Heart left ventricle (tissue), 16 donors: ENCODE data around the gene SCAF1. TPM values are rescaled to one million over a fixed set of nuclear protein-coding genes. Genes with fewer than 3 reads are reported as not detected.

Experiments
- ATAC-seq, 4 donors: fragments of 200-7000 bp; cut with Tn5 transposase; one replicate each; pipeline ENCODE4 v1.9.1; 2020 to 2022; ENCODE audit warnings: moderate library complexity in 4 of 4, mild to moderate bottlenecking in 3 of 4, moderate number of reproducible peaks in 1 of 4
- DNase-seq, 5 donors: peaks; one replicate each; pipeline ENCODE4 v3.0.0-alpha.2; 2020
- H3K27ac ChIP-seq, 12 donors: fragments of 200-600 bp; sonication (generic) in 4 of 12; one replicate each; pipeline versions ENCODE4 v1.5.0 to v1.8.0; 2016 to 2022; ENCODE audit warnings: mild to moderate bottlenecking in 2 of 12
- H3K27me3 ChIP-seq, 9 donors: fragments of 200-600 bp; sonication (generic) in 2 of 9; one replicate each; pipeline versions ENCODE4 v1.5.1 to v1.8.0; 2016 to 2022; ENCODE audit warnings: mild to moderate bottlenecking in 3 of 9
- H3K36me3 ChIP-seq, 9 donors: fragments of 200-600 bp; sonication (generic) in 2 of 9; one replicate each; pipeline versions ENCODE4 v1.5.0 to v1.8.0; 2018 to 2022; ENCODE audit warnings: mild to moderate bottlenecking in 2 of 9
- H3K4me1 ChIP-seq, 12 donors: fragments of 200-600 bp; sonication (generic) in 4 of 12; one replicate each; pipeline versions ENCODE4 v1.5.0 to v1.8.0; 2016 to 2022; ENCODE audit warnings: mild to moderate bottlenecking in 3 of 12
- H3K4me3 ChIP-seq, 12 donors: fragments of 200-600 bp; sonication (generic) in 4 of 12; one replicate each; pipeline versions ENCODE4 v1.5.0 to v1.8.0; 2017 to 2022; ENCODE audit warnings: mild to moderate bottlenecking in 9 of 12, moderate library complexity in 4 of 12
- H3K9me3 ChIP-seq, 12 donors: fragments of 200-600 bp; sonication (generic) in 4 of 12; one replicate each; pipeline versions ENCODE4 v1.5.0 to v1.8.0; 2016 to 2022; ENCODE audit warnings: mild to moderate bottlenecking in 1 of 12
- POLR2A ChIP-seq, 2 donors: fragments of 450-650 bp; IDR thresholded peaks; one replicate each; pipeline ENCODE4 v1.6.1; 2017; ENCODE audit warnings: antibody characterized with exemption in 2 of 2, mild to moderate bottlenecking in 2 of 2, moderate library complexity in 2 of 2
- WGBS, 4 donors: extraction: QIAGEN DNeasy Blood & Tissue Kit in 2 of 4; methylation state at CpG; one replicate each; pipeline versions ENCODE4 v1.1.5 to v1.1.7; 2013 to 2018; 5-methylcytosine and 5-hydroxymethylcytosine counted together
- intact Hi-C, 10 donors: fragments of 100-400 bp; cut with DNase I; formaldehyde crosslinking; loops; one replicate each; pipeline versions ENCODE4 v1.11.1 to v1.14.2; 2022
- polyA plus RNA-seq, 2 donors: library from polyadenylated mRNA; stranded (reverse); fragments of 200-250 nt; gene quantifications; one replicate each; pipeline ENCODE4 v1.2.3, GENCODE V29; 2013
- total RNA-seq, 9 donors: library from RNA; depleted of rRNA in 2 of 9; stranded (reverse); fragments of >200 nt in 2 of 9; fragmentation: NEBNext Ultra II Directional in 3 of 9; extraction: Animal tissue kit (Norgen Biotek cat#: 25700) in 3 of 9; gene quantifications; one replicate each; pipeline versions ENCODE4 v1.1.0 to v1.2.4, GENCODE V29; 2016 to 2023
- TF ChIP-seq, protein P1 (sequence below), 12 donors: fragments of 200-600 bp; sonication (generic) in 4 of 12; IDR thresholded peaks; one replicate each; pipeline versions ENCODE4 v1.5.0 to v1.8.0; 2018 to 2022; ENCODE audit warnings: antibody characterized with exemption in 12 of 12, mild to moderate bottlenecking in 5 of 12
- donor health status: ischemic (EF 13 %, LVEDD 7.1; RV severe dilation, severe dysfunction).
- donor health status: healthy with polysubstance abuse.
- donor health status: DM: no; HTN: yes; CAD: no.
- donor health status: DM: no; HTN: no; CAD: no.
- donor health status: ischemic (EF 25% LVEDD 6.9; RV normal size, moderate dysfunction).
- donor health status: ischemic (EF 25% LVEDD 5.7; RV mildly dilated, moderate dysfunction).
- donor health status: healthy.
- donor health status: DM: yes; HTN: yes; CAD: no.
- donor health status: ischemic (EF 35%, LVEDD 5.7; RV mildly dilated, moderate dysfunction).
- donor health status: nonischemic (EF 11% LVEDD 7.7; RV severe dilation, severe dysfunction).
- donor health status: DM: yes; HTN: yes; CAD: no.
- donor health status: PGD.
- donor health status: ischemic (EF 29% LVEDD 5.4; RV normal size, mild dysfunction).
- donor health status: nonischemic (EF 23%, LVEDD 6.1; RV moderate dilation, normal function).

Gene SCAF1
- total and polyA plus RNA-seq, 11 donors, result 24.5 to 52.8 (median 44.0) TPM

DNA sequence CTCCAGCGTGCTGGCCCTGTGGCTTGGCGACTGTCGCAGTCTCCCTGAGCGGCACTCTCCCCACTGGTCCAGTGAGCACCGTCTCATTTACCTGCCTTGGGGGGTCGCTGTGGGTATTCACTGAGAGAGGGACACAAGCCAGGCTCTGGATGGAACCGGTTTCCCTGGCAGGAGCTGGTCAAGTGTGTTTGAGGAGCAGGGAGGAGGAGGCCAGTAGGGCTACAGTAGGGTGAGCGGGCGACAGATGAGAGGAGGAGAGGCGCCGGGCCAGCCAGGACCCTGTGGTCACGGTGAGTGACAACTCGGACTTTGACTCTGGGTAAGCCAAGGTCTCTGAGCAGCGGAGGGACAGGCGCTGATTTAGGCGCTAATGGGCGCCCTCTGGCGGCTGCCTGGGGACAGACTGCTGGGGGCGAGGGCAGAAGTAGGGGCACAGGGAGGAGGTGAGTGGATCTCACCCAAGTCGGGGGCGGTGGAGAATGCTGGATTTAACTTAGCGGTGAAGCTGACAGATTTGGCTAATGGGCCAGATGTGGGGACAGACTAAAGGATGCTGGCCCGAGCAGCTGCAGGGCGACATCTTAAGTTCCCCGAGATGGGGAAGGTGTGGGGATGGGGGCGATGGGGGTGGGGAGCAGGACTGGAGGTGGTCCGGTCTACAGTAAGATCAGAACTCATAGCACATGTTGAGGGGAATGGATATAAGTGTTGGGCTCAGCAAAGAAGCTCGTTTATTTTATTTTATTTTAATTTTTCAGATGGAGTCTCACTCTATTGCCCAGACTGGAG, 30.3 kb downstream of the SCAF1 start:
- Histone ChIP-seq H3K36me3 (peaks cover 0 to 9% (median 0%) of the 10 kb centered on the region in 9 donors), H3K4me1 (peaks cover 0 to 15% (median 9%) of the 10 kb centered on the region in 12 donors), H3K9me3 (no peaks in the 10 kb centered on the region), H3K27ac (peak overlapping the region in 11 of 12 donors; percentile 32 to 68 (median 49)), H3K27me3 (no peaks in the 10 kb centered on the region), H3K4me3 (peak overlapping the region in 5 of 12 donors; percentile 13 to 37 (median 26))
- ATAC-seq (peak in 1 of 4 donors; percentile 2), DNase-seq (peak; percentile 72 to 91 (median 84))
- intact Hi-C loops, result loop anchor here in 8 of 10 donors (5.0 to 10.0 kb wide), 8 partner anchors 78 to 192 kb away; partner anchors contain the start of genes PRR12 (in 2 of the 8), NOSIP (in 1 of the 8), PNKP (in 1 of the 8) and PRRG2 (in 1 of the 8)
- no peak for TF ChIP-seq POLR2A (IDR thresholded peaks at IDR 0.05)
- TF ChIP-seq, protein P1, sequence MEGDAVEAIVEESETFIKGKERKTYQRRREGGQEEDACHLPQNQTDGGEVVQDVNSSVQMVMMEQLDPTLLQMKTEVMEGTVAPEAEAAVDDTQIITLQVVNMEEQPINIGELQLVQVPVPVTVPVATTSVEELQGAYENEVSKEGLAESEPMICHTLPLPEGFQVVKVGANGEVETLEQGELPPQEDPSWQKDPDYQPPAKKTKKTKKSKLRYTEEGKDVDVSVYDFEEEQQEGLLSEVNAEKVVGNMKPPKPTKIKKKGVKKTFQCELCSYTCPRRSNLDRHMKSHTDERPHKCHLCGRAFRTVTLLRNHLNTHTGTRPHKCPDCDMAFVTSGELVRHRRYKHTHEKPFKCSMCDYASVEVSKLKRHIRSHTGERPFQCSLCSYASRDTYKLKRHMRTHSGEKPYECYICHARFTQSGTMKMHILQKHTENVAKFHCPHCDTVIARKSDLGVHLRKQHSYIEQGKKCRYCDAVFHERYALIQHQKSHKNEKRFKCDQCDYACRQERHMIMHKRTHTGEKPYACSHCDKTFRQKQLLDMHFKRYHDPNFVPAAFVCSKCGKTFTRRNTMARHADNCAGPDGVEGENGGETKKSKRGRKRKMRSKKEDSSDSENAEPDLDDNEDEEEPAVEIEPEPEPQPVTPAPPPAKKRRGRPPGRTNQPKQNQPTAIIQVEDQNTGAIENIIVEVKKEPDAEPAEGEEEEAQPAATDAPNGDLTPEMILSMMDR (IDR thresholded peaks at IDR 0.05), result peak; percentile 80 to 95 (median 88)
- WGBS, 4 donors, result 20 to 25% (median 24%) methylated on average over 28 of the region's 28 CpGs

GRCh38 chr19:49676136-49676783, 34.3 kb downstream of the SCAF1 start:
- intact Hi-C loops, result loop anchor here in 7 of 10 donors (1.0 to 10.0 kb wide), 12 partner anchors 35 to 191 kb away; partner anchors contain the start of genes PRR12 (in 3 of the 7), PNKP (in 2 of the 7), RPS11 (in 2 of the 7) and RRAS (in 2 of the 7)
- DNase-seq, result peak; percentile 87 to 90 (median 88)
- peaks cover 0 to 5% (median 4%) of the 10 kb centered on the region in 9 donors for H3K36me3 ChIP-seq
- peak overlapping the region; percentile 76 to 97 (median 92) for H3K27ac ChIP-seq
- H3K27me3 ChIP-seq, result no peaks in the 10 kb centered on the region
- H3K4me1 ChIP-seq, result peaks cover 0 to 53% (median 40%) of the 10 kb centered on the region in 12 donors
- H3K9me3 ChIP-seq, result no peaks in the 10 kb centered on the region
- TF ChIP-seq POLR2A (IDR thresholded peaks at IDR 0.05), result peak in 1 of 2 donors; percentile 54
- TF ChIP-seq, protein P1 (IDR thresholded peaks at IDR 0.05), result no peak
- peak overlapping the region in 11 of 12 donors; percentile 7 to 100 (median 48) for H3K4me3 ChIP-seq
- 1 to 4% (median 2%) methylated on average over 26 to 27 of the region's 27 CpGs for WGBS, 4 donors
- peak; percentile 37 to 55 (median 46) for ATAC-seq

GRCh38 chr19:49676784-49677230, 34.8 kb downstream of the SCAF1 start:
- Histone ChIP-seq H3K27ac (peak overlapping the region; percentile 80 to 100 (median 95)), H3K9me3 (no peaks in the 10 kb centered on the region), H3K36me3 (peaks cover 0 to 11% (median 10%) of the 10 kb centered on the region in 9 donors), H3K27me3 (no peaks in the 10 kb centered on the region), H3K4me3 (peak overlapping the region; percentile 71 to 100 (median 94)), H3K4me1 (peaks cover 0 to 57% (median 41%) of the 10 kb centered on the region in 12 donors)
- TF ChIP-seq, protein P1 (IDR thresholded peaks at IDR 0.05), result no peak
- TF ChIP-seq POLR2A (IDR thresholded peaks at IDR 0.05), result no peak
- 0 to 1% (median 0%) methylated on average over 10 to 34 of the region's 34 CpGs for WGBS, 4 donors
- ATAC-seq (peak; percentile 87 to 92 (median 91)), DNase-seq (peak; percentile 99 to 100 (median 100))
- intact Hi-C loops, result loop anchor here in 7 of 10 donors (1.0 to 10.0 kb wide), 14 partner anchors 36 to 234 kb away; partner anchors contain the start of genes PRR12 (in 3 of the 7), PNKP (in 2 of the 7), RPS11 (in 2 of the 7) and RRAS (in 2 of the 7)
